GM12873 (cell line): ENCODE measurements around the gene ADRA1B.

ENCODE experiments used
- CTCF ChIP-seq: IDR thresholded peaks from 2 replicates; pipeline ENCODE4 v1.5.1; 2012; ENCODE audit warnings: low read depth, mild to moderate bottlenecking, moderate library complexity, low read length, control low read depth; ENCODE audit not compliant: insufficient read depth; ENCODE audit errors: missing control alignments

The ADRA1B gene

DNA sequence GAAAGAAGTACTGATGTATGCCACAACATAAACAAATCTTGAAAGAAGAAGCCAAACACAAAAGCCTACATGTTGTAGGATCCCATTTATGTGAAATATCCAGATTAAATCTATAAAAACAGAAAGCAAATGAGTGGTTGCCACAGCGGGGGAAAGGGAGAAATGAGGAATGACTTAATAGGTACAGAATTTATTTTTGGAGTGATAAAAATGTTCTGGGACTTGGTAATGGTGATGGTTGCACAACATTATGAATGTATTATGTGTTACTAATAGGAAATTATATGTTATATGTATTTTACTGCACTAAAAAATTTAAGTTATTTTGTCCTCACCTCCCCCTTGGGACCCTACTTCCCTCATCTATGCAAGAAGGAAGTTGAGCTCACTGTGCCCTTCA lies 76.3 kb downstream of the ADRA1B start:
- no peak for TF ChIP-seq CTCF

DNA sequence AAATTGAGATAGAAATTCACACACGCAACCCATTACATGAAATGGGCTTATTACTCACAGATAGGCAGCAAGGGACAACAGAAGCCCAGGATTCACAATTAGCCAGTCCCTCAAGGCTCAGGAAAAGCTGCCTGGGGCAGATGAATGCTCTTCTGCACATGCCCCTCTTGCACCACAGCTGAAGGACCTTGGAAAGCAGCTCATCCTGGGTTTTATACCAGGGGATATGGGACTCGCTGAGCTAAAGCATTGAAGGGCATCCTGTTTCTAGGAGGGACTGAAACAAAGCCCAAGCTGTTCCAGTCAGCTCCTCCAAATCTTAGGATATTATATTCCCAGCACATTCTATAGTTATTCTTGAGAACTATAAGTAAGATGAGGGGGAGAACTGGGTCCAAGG lies 76.9 kb downstream of the ADRA1B start:
- no peak for TF ChIP-seq CTCF

DNA sequence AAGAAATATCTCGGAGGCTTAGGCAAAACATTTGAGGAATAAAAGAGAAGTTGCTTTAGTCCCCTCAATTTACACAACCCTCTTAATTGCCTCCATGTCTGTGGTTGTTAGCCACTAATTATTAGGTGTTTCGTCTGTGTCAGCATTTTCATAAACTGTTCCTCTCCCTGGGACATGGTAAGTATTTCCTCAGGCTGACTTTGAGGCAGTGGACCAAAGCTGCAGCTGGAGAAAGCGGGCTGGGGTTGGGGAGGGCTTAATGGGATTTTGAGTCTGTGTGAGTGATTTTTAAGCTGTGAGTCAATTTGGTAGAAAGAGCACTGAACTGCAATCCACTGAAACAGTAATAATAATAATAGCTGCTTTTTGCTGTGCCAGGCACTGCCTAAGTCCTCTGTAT lies 79.6 kb downstream of the ADRA1B start:
- TF ChIP-seq CTCF, result no peak

GRCh38 chr5:160001457-160001856 lies 85.2 kb downstream of the ADRA1B start:
- TF ChIP-seq CTCF, result no peak

DNA sequence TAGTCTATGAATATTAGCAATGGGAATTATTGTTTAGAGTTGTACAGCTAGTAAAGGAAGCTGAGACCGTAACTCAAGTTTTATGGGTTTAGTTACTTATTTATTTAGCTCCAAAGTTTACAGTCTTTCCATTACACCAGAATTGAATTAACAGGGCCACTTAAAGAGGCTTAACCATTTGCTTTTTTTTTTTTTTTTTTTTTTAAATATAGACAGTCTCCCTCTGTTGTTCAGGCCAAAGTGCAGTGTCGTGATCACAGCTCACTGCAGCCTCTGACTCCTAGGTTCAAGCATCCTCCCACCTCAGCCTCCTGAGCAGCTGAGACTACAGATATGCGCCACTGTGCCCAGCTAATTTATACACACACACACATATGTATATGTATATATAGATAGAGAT lies 91.2 kb downstream of the ADRA1B start:
- TF ChIP-seq CTCF, result no peak

DNA sequence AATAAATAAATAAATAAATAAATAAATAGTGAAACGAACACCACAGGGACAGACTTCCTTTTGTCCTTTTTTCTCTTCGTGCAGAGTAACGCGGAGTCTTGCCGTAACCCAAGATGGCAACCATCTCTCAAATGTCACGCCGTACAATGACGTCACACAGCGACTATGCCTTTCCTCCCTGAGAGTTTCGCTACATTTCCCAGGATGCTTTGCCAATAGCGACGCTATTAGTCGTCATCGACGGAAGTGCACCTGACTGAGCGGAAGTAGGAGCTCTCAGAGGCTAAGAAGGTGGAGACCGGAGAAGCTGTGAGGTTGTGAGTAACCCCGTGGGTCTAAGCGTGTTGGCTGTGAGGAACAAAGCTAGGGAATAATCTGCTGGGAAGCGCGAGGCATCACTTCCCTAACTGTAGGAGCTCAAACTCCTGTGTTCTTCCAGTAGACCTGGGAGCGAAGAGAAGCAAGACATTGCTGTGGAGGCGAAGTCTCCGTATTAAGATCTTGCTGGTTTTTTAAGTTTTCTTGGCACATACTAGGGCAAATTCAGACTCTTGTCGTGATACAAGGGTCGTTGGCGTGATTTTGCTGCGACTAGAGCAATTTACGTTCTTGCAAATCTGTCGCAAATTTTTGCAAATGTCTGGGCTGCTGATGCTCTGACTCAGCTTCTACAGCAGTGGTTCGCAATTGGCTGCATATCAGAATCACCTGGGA lies 92.8 kb downstream of the ADRA1B start, which contains the start of gene TTC1:
Gene TTC1, plus strand, starts transcription at position 263 of the 714 bp plus-strand sequence. CDS start 1,390 bp downstream, outside the sequence.
- TF ChIP-seq CTCF, result no peak

- TF ChIP-seq CTCF, result no peak
Measured at GRCh38 chr5:160009591-160009989, 93.3 kb downstream of the ADRA1B start.

- no peak for TF ChIP-seq CTCF
Measured at GRCh38 chr5:160011471-160011870, 95.2 kb downstream of the ADRA1B start.
